Kidney (tissue), 14 donors: ENCODE data around the gene TEX9. TPM values are rescaled to one million over a fixed set of nuclear protein-coding genes. Genes with fewer than 3 reads are reported as not detected.
"Not testable (repeated sequence)": the region's sequence is repeated elsewhere in the genome, so short reads cannot be mapped to it uniquely, and the experiment has no call there.

Experiments
- DNase-seq, 5 donors: peaks; one replicate each; pipeline ENCODE4 v3.0.0-alpha.2; 2013 to 2020
- FAIRE-seq: peaks from 2 replicates; lab custom pipeline; 2012; peaks lifted over from hg19 to GRCh38; lab: Jason Lieb, UNC
- H3K27ac ChIP-seq, 2 donors: one replicate each; pipeline ENCODE4 v1.7.0; 2013; ENCODE audit warnings: low read depth in 2 of 2, low read length in 2 of 2, inconsistent platforms in 1 of 2
- H3K27me3 ChIP-seq: one replicate; pipeline ENCODE4 v1.7.1; 2013; ENCODE audit warnings: low read length, inconsistent platforms; ENCODE audit not compliant: control insufficient read depth, insufficient read depth
- H3K36me3 ChIP-seq, 3 donors: one replicate each; pipeline versions ENCODE4 v1.7.0 to v1.7.1; 2013; ENCODE audit warnings: low read length in 3 of 3, control low read depth in 1 of 3, inconsistent platforms in 1 of 3; ENCODE audit not compliant: insufficient read depth in 3 of 3, control insufficient read depth in 2 of 3
- H3K4me1 ChIP-seq, 3 donors: one replicate each; pipeline versions ENCODE4 v1.7.0 to v1.7.1; 2013; ENCODE audit warnings: low read length in 3 of 3, inconsistent platforms in 1 of 3, low read depth in 1 of 3; ENCODE audit not compliant: control insufficient read depth in 2 of 3, insufficient read depth in 2 of 3
- H3K4me3 ChIP-seq, 3 donors: one replicate each; pipeline versions ENCODE4 v1.7.0 to v1.8.1; 2013; ENCODE audit warnings: low read length in 3 of 3, control low read depth in 1 of 3, inconsistent platforms in 1 of 3
- H3K9ac ChIP-seq, 3 donors: one replicate each; pipeline versions ENCODE4 v1.7.0 to v1.7.1; 2013; ENCODE audit warnings: low read length in 3 of 3, control low read depth in 1 of 3, inconsistent platforms in 1 of 3
- H3K9me3 ChIP-seq, 3 donors: one replicate each; pipeline versions ENCODE4 v1.7.0 to v1.7.1; 2013; ENCODE audit warnings: low read length in 3 of 3, control low read depth in 1 of 3, inconsistent platforms in 1 of 3; ENCODE audit not compliant: control insufficient read depth in 2 of 3, insufficient read depth in 1 of 3
- intact Hi-C: fragments of 100-400 bp; cut with DNase I; formaldehyde crosslinking; loops from one replicate; pipeline ENCODE4 v1.11.1; 2022
- polyA plus RNA-seq: library from polyadenylated mRNA; stranded (reverse); fragments of 350-450 nt; fragmentation: Illumina TruSeq; extraction: RNeasy Lipid Tissue Mini Kit (QIAGEN cat#74804); gene quantifications from one replicate; pipeline ENCODE4 v1.2.3, GENCODE V29; 2014; ENCODE audit warnings: low read depth, low replicate concordance; ENCODE audit not compliant: insufficient read depth
- total RNA-seq: library from RNA; stranded (reverse); fragmentation: NEBNext Ultra II Directional; extraction: Animal tissue kit (Norgen Biotek cat#: 25700); gene quantifications from one replicate; pipeline ENCODE4 v1.2.1, GENCODE V29; 2021
- TF ChIP-seq, protein P1 (sequence below): IDR thresholded peaks from 3 replicates; pipeline ENCODE4 v1.5.1; 2012; ENCODE audit warnings: mild to moderate bottlenecking, moderate library complexity, borderline replicate concordance; ENCODE audit not compliant: insufficient read depth; ENCODE audit errors: extremely low read depth
- donor health status: control.
- donor health status: control.
- donor health status: control.
- donor health status: control.
- donor health status: control.
- donor health status: DM: yes; HTN: yes; CAD: no.
- donor health status: Normal renal cell carcinoma (clear cell type).

The TEX9 gene
- total and polyA plus RNA-seq, 2 donors from 2014 or later = 9.4 to 35.2 TPM

DNA sequence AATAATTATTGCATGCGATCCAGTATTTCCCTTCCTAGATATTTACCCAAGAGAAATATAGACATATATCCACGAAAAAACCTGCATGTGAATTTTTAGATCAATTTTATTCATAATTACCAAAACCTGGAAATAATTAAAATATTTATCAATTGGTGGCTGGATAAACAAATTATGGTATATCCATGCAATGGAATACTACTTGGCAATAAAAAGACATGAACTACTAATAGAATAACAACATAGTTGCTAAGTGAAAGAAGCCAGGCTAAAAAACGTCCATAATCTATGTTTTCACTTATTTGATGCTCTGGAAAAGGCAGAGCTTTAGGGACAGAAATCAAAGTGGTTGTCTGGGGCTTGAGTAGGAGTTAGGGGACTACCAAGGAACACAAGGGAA is 20.7 kb downstream of the TEX9 start:
- FAIRE-seq = no peak

DNA sequence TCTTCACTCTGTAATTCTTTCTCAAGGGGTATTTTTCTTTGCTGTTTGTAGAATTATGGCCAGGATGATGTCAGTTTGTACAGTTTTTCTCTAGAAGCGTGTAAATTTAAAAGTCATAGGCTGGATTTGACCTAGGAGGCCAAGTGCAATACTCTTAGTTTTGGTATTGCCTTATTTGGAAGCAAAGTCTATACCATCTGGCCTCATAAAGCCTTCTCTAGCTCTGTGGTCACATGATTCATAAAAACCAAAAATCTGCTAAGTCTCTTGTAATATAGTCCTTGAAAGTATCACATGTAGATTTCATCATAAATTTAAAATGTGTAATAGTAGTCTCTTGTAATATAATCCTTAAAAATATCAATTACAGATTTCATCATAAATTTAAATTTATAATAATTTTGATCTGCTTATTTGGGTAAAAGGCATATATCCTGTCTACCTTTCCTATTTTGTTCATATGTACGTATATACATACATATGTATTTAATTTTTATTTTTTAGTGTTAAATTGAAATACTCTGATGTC is 25.6 kb downstream of the TEX9 start:
- FAIRE-seq (no peak), DNase-seq (no peak)
- Histone ChIP-seq H3K27ac (no peak overlapping the region), H3K4me3 (no peak overlapping the region), H3K36me3 (no peaks in the 10 kb centered on the region), H3K9ac (no peak overlapping the region), H3K4me1 (no peaks in the 10 kb centered on the region), H3K9me3 (no peaks in the 10 kb centered on the region), H3K27me3 (no peaks in the 10 kb centered on the region)
- intact Hi-C loops = no loop called here
- TF ChIP-seq, protein P1, sequence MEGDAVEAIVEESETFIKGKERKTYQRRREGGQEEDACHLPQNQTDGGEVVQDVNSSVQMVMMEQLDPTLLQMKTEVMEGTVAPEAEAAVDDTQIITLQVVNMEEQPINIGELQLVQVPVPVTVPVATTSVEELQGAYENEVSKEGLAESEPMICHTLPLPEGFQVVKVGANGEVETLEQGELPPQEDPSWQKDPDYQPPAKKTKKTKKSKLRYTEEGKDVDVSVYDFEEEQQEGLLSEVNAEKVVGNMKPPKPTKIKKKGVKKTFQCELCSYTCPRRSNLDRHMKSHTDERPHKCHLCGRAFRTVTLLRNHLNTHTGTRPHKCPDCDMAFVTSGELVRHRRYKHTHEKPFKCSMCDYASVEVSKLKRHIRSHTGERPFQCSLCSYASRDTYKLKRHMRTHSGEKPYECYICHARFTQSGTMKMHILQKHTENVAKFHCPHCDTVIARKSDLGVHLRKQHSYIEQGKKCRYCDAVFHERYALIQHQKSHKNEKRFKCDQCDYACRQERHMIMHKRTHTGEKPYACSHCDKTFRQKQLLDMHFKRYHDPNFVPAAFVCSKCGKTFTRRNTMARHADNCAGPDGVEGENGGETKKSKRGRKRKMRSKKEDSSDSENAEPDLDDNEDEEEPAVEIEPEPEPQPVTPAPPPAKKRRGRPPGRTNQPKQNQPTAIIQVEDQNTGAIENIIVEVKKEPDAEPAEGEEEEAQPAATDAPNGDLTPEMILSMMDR = no peak

More for the DNA sequence above, 20.7 kb downstream of the TEX9 start:
- TF ChIP-seq, protein P1 = no peak
- H3K4me1 ChIP-seq = no peaks in the 10 kb centered on the region
- H3K4me3 ChIP-seq = no peak overlapping the region
- no peak overlapping the region for H3K9ac ChIP-seq
- intact Hi-C loops = no loop called here
- no peaks in the 10 kb centered on the region for H3K36me3 ChIP-seq
- H3K27ac ChIP-seq = no peak overlapping the region
- H3K27me3 ChIP-seq = no peaks in the 10 kb centered on the region
- H3K9me3 ChIP-seq = no peaks in the 10 kb centered on the region
- DNase-seq = no peak

DNA sequence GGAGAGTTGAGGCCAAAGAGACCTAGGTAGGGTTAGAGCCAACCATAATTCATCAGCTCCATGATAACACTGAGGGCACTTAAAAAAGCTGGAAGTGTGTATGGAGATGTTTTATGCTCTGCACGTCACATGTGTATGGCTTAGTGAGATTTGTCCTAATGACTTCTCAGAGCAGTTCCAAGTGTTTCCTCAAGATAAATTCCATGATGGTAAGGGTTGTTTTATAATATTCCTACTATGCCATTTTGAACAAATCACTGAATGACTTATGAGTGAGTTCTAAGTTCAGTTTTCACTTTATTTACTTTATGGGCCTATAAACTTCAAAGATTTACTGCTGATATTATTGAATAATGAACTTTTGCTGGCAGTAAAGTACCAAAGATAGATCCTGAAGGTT is 28.1 kb downstream of the TEX9 start:
- intact Hi-C loops = no loop called here
- FAIRE-seq = no peak
- DNase-seq = no peak
- no peaks in the 10 kb centered on the region for H3K36me3 ChIP-seq
- no peak overlapping the region for H3K4me3 ChIP-seq
- TF ChIP-seq, protein P1 = no peak
- no peak overlapping the region for H3K27ac ChIP-seq
- H3K27me3 ChIP-seq = no peaks in the 10 kb centered on the region
- H3K9ac ChIP-seq = no peak overlapping the region
- H3K9me3 ChIP-seq = no peaks in the 10 kb centered on the region
- no peaks in the 10 kb centered on the region for H3K4me1 ChIP-seq

DNA sequence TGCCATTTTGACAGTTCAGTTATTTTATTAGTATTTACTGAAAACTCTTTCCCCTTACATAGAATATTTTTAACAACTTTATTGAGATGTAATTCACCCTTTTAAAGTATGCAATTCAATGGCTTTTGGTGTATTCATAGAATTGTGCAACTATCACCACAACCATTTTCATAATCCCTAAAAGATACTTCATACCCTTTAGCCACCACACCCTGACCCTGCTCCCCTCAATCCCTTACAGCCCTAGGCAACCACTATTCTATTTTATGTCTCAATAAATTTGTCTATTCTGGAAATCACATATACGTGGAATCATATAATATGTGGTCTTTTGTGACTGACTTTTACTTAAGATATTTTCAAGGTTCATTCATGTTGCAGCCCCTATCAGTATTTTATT is 29.7 kb downstream of the TEX9 start:
- intact Hi-C loops = no loop called here
- no peaks in the 10 kb centered on the region for H3K4me1 ChIP-seq
- DNase-seq (no peak), FAIRE-seq (no peak)
- no peaks in the 10 kb centered on the region for H3K36me3 ChIP-seq
- H3K9me3 ChIP-seq = no peaks in the 10 kb centered on the region
- H3K27ac ChIP-seq = no peak overlapping the region
- TF ChIP-seq, protein P1 = no peak
- H3K9ac ChIP-seq = no peak overlapping the region
- no peak overlapping the region for H3K4me3 ChIP-seq
- H3K27me3 ChIP-seq = no peaks in the 10 kb centered on the region

DNA sequence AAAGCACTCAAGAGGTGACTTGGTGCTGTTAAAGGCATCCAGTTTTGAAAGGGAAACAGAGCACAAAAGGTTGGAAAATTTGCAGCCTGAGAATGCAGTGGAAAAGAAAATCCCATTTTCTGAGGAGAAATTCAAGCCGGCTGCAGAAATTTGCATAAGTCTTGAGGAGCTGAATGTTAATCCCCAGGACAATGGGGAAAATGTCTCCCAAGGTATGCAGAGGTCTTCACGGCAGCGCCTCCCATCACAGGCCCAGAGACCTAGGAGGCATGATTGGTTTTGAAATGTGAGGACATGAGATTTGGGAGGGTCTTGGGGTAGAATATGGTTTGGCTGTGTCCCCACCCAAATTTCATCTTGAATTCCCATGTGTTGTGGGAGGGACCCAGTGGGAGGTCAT is 32.1 kb downstream of the TEX9 start:
- H3K27ac ChIP-seq, H3K36me3 ChIP-seq, intact Hi-C loops, H3K4me1 ChIP-seq, H3K9ac ChIP-seq, FAIRE-seq, H3K4me3 ChIP-seq, H3K27me3 ChIP-seq, DNase-seq, H3K9me3 ChIP-seq: not testable (repeated sequence)
